ENCODE data around the gene TNFAIP8L2.
"Not testable (repeated sequence)": the region's sequence is repeated elsewhere in the genome, so short reads cannot be mapped to it uniquely, and the experiment has no call there.

The TNFAIP8L2 gene

GRCh38 chr1:151146412-151147131 is 9.9 kb upstream of the TNFAIP8L2 start, which contains the start of gene SEMA6C:
Gene SEMA6C, minus strand, starts transcription at chr1:151146631. Its CDS starts 4,010 bp downstream, at chr1:151142621.
- DNase-seq, result peak; percentile 90 to 92

DNA sequence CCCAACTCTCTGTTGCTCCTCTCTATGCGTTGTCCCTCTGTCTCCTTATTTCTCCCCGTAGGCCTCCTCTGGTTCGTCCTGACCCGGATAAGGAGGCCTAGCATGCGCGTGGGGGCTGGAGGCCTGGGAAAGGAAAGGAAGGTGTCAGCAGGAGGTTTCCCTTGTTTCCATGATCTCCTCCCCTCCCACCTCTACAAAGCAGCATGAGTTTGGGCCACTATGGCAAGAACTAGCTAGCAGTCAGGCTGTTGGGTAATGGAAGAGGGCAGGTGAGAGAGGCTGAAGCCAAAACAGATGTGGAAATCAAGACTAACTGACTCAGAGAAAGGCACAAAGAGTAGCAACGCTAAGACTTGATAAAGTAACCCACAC is 9.3 kb upstream of the TNFAIP8L2 start:
- DNase-seq, result no peak

GRCh38 chr1:151147665-151148064 is 8.8 kb upstream of the TNFAIP8L2 start:
- DNase-seq, result no peak

- DNase-seq, result peak; percentile 95
These were observed 650 bp downstream of the TNFAIP8L2 start for GRCh38 chr1:151157067-151157531.

- no peak for DNase-seq
These were observed 1.9 kb downstream of the TNFAIP8L2 start for GRCh38 chr1:151158326-151158725.

DNA sequence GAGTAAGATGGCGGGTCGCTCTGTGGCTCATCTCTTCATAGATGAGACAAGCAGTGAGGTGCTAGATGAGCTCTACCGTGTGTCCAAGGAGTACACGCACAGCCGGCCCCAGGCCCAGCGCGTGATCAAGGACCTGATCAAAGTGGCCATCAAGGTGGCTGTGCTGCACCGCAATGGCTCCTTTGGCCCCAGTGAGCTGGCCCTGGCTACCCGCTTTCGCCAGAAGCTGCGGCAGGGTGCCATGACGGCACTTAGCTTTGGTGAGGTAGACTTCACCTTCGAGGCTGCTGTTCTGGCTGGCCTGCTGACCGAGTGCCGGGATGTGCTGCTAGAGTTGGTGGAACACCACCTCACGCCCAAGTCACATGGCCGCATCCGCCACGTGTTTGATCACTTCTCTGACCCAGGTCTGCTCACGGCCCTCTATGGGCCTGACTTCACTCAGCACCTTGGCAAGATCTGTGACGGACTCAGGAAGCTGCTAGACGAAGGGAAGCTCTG is 2.4 kb downstream of the TNFAIP8L2 start:
- no peak for DNase-seq

GRCh38 chr1:151159373-151159772 is 2.9 kb downstream of the TNFAIP8L2 start:
- DNase-seq, result no peak

DNA sequence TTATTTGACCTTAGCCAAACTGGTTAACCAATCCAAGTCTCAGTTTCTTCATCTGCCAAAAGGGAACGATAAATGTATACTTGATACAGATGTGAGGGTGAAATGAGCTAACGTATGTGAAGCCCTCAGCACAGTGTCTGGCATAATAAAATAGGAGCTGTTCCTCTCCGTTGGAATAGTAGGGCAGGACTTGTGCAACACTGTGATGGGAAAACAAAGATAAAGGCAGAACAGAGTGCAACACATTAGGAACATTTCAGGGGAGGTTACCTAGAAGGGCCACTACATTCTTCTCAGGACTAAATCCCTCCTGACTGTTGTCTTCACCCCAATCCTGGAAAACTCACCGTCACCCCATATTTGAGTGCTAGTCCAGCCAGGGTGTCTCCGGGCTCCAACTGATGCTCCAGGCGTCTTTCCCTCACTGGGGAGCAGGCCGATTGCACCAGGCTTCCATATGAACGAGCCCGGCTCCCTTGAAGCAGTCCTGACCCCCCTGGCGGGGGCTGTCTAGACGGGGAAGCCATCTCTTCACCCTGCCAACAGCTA is 8.4 kb downstream of the TNFAIP8L2 start:
- DNase-seq, result no peak

- no peak for DNase-seq
These were observed 8.9 kb downstream of the TNFAIP8L2 start for GRCh38 chr1:151165281-151165737.

DNA sequence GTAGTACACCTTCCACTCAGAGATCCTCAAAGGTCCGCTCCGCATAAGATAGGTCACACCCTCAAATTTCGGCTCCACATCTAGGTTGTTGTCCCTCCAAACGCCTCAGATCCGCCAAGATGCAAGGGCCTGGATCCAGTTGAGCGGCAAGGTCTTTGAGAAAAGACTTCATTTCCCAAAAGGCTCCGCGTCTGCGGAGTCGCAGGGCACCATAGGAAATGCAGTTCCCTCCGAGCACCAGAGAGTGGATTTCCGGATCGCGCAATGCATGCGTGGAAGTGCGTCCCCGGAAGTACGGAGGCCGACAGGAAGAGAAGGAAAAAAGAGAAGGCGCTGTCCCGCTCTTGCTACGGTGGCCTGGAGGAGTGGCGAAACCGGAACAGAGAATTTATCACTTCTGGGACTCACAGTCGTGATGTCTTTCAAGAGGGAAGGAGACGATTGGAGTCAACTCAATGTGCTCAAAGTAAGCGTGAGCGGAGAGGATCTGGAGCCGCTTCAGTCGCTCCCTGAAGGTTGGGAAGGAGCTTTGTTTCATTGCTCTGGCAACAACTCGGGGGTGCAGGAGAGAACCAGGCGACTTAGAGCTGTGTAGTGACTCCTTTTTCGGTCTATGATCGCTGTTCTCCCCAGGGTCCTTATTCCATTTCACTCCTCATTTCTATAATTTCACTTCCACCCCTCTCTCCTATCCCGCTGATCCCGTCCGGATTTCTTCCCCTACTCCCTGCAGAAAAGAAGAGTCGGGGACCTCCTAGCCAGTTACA is 9.5 kb downstream of the TNFAIP8L2 start, which contains the start of the genes LYSMD1 and SCNM1:
TSS of gene LYSMD1 (minus strand) at position 165 of the 767 bp plus-strand sequence. CDS start 644 bp downstream, outside the sequence.
TSS of gene SCNM1 (plus strand) at position 407 of the 767 bp plus-strand sequence. CDS start at position 416, 9 bp downstream.
- DNase-seq, result peak; percentile 98 to 99

- DNase-seq, result no peak
These were observed 10.1 kb downstream of the TNFAIP8L2 start for GRCh38 chr1:151166505-151166956.

- no peak for DNase-seq
These were observed 10.7 kb downstream of the TNFAIP8L2 start for GRCh38 chr1:151167116-151167515.

DNA sequence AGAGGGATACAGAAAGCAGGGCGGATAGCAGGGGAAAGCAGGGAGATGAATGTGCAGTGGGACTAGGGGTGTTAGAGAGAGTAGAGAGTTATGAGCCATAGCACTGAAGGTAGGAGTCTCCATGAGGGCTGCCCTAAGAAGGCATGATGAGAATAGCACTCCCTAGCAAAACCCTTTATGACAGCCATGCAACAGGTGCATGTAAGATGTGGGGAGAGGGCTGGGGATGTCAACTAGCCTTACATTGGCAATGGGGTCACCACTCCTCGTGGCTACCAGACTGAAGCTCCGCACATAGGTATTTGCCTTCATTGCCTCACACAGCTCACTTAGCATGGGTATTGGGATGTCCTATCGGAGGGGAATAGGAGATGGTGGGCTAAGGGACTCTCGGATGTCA is 14.7 kb downstream of the TNFAIP8L2 start:
- DNase-seq, result no peak

GRCh38 chr1:151175041-151175741 is 18.7 kb downstream of the TNFAIP8L2 start:
- no peak for DNase-seq

DNA sequence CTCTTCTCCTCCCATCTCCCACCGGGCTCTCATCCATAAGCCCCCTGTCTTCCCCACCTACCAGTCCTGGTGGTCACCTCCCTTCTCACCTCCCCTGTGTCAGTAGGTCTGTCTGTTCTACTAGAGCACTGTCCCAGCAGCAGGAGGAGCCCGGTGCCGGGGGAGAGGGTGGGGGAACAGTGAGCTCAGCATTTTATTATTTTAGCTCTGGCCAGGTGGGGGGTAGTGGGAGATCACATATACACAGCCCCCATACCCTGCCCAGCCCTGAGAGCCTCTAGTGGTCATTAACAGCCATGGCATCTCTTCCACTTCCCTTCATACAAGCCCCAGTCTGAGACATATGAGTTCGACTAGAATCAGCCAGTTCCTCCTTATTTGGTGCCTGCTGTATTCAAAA is 19.4 kb downstream of the TNFAIP8L2 start, which contains the start of gene TMOD4:
TSS of gene TMOD4 (minus strand) at position 119 of the 400 bp plus-strand sequence. CDS start 1,106 bp downstream, outside the sequence.
- peak; percentile 80 to 88 for DNase-seq

- no peak for DNase-seq
These were observed 20.1 kb downstream of the TNFAIP8L2 start for GRCh38 chr1:151176514-151177045.

DNA sequence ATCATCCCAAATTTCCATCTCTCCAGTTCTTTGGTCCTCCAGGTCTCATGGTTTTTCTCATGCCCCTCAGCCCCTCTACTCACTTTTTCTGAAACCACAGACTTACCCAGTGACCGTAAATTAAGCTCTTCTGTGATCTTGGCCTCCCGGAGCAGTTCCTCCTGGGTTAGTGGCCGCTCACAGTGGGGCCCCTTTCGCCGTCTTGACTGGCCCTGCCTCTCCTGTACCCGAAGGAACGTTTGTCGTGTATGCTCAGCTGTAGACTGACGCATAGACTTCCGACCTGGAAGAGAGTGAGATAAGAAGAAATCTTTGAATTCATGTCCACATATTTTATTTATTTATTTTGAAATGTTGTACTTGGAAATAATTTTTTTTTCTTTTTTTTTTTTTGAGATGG is 27.8 kb downstream of the TNFAIP8L2 start:
- DNase-seq, result no peak

DNA sequence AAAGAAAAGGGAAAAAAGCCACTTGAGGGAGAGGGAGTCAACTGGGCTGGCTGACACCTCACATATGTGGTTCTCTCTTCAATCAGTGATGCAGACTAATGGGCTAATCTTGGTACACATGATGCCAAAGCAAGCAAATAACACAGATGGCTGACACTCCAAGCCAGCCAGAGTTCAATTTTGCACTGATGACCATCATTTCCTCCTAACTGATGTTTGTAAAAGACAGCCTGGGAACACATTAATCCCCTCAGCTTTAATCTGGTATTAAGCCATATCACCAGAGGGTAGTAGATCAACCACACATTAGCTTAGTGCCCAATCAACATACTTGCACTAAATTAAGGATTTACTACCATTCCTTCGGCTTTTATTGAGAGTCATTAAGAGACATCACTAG is 30.8 kb downstream of the TNFAIP8L2 start:
- DNase-seq, result no peak

DNA sequence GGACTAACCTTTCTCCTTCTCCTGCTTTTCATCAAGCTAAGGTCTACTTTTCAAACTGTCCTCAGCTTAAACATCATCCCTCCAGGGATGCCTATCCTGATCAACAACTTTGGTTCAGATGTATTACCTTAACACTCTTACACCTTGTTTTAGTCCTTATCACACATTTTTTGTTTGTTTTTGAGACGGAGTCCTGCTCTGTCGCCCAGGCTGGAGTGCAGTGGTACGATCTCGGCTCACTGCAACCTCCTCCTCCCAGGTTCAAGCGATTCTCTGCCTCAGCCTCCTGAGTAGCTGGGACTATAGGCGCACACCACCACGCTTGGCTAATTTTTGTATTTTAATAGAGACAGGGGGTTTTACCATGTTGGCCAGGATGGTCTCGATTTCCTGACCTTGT is 32.2 kb downstream of the TNFAIP8L2 start:
- not testable (repeated sequence) for DNase-seq

DNA sequence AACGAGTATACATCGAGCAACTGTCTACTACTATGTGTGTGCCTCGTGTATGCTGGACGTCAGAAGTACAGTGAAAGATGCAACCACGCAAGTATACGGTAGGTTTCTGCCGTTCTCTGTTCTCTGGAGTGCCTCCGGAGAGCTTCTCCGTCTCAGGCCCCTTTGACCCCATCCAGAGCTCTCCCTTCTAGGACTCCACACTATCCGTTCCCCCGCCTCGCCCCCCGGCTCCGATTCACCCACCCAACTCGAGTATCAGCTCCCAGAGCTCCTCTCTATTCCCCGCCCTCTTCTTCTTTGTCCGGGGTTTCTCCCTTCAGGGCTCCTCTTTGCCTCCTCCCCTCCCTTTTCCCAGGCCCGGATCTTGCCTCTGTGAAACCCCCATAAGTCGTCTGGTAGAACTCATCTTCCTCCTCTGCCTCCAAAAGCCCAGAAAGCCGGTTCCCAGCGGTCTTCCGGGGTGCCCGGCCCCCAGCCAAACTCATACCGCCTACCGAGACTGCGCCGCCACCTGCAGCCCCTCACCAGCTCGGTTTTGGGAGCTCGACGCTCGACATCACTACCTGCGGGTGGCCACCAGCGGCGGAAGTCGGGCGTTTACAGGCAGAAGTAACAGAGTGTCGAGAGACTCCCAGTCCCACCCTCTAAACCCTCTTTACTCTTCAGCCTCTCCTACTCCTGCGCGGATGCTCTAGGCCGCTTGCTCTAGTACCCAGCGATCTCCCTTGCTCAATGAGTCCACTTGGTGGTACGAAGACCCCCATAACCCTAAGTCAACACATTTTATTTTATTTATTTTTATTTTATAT is 33.4 kb downstream of the TNFAIP8L2 start, which contains the start of gene VPS72:
TSS of gene VPS72 (minus strand) at position 561 of the 809 bp plus-strand sequence. CDS start at position 485, 76 bp downstream.
- DNase-seq, result peak; percentile 96 to 97

- no peak for DNase-seq
These were observed 35.6 kb downstream of the TNFAIP8L2 start for GRCh38 chr1:151192047-151192446.

Data from Kasumi-1 (cell line).